Vagina (tissue), 2 donors: ENCODE measurements around the gene DTHD1. TPM values are rescaled to one million over a fixed set of nuclear protein-coding genes. Genes with fewer than 3 reads are reported as not detected.

Experiments used
- DNase-seq, 2 donors: peaks; one replicate each; pipeline ENCODE4 v3.0.0-alpha.2; 2017; ENCODE audit errors: extremely low spot score in 2 of 2
- H3K27ac ChIP-seq: fragments of 200-600 bp; sonication (generic); one replicate; pipeline ENCODE4 v1.5.1; 2019
- H3K27me3 ChIP-seq: fragments of 200-600 bp; sonication (generic); one replicate; pipeline ENCODE4 v1.5.1; 2019
- H3K36me3 ChIP-seq, 2 donors: fragments of 200-600 bp; sonication (generic); one replicate each; pipeline ENCODE4 v1.5.1; 2017 to 2019
- H3K4me1 ChIP-seq: fragments of 200-600 bp; sonication (generic); one replicate; pipeline ENCODE4 v1.5.1; 2019
- H3K4me3 ChIP-seq, 2 donors: fragments of 200-600 bp; sonication (generic); 1 replicate in 1 of 2; 2 replicates in 1 of 2; pipeline ENCODE4 v1.5.1; 2016 to 2019
- H3K9me3 ChIP-seq: fragments of 200-600 bp; sonication (generic); one replicate; pipeline ENCODE4 v1.5.1; 2019
- CTCF ChIP-seq, 3 experiments: fragments of 450-650 bp in 2 of 3; fragments of 200-600 bp in 1 of 3; sonication (generic) in 1 of 3; IDR thresholded peaks; one replicate each; pipeline ENCODE4 v1.5.1; 2017 to 2019; ENCODE audit warnings: antibody characterized with exemption in 3 of 3, mild to moderate bottlenecking in 2 of 3, moderate library complexity in 2 of 3
- POLR2A ChIP-seq, 2 donors: fragments of 450-650 bp; IDR thresholded peaks; one replicate each; pipeline ENCODE4 v1.6.1; 2017; ENCODE audit warnings: antibody characterized with exemption in 2 of 2, mild to moderate bottlenecking in 2 of 2, moderate library complexity in 2 of 2
- POLR2AphosphoS5 ChIP-seq, 2 donors: sonication (generic); formaldehyde crosslinking; IDR thresholded peaks; one replicate each; pipeline ENCODE4 v1.9.0; 2017; ENCODE audit warnings: antibody characterized with exemption in 2 of 2, mild to moderate bottlenecking in 2 of 2, low read depth in 1 of 2; ENCODE audit not compliant: insufficient read depth in 1 of 2
- intact Hi-C: fragments of 100-400 bp; cut with DNase I; formaldehyde crosslinking; loops from one replicate; pipeline ENCODE4 v1.15.1; 2023
- total RNA-seq: library from RNA; depleted of rRNA; stranded (reverse); fragments of >200 nt; gene quantifications from one replicate; pipeline ENCODE4 v1.2.3, GENCODE V29; 2016

Gene DTHD1
- total RNA-seq, 1 donor from 2014 or later, result 0.49 TPM

GRCh38 chr4:36282503-36283030 is 1.2 kb downstream of the DTHD1 start:
- Histone ChIP-seq H3K27me3 (no peaks in the 10 kb centered on the region), H3K27ac (no peak overlapping the region), H3K4me1 (peaks cover 7% of the 10 kb centered on the region), H3K4me3 (no peak overlapping the region), H3K36me3 (no peaks in the 10 kb centered on the region), H3K9me3 (no peaks in the 10 kb centered on the region)
- intact Hi-C loops, result no loop called here
- TF ChIP-seq POLR2A (IDR thresholded peaks at IDR 0.05) (no peak), POLR2AphosphoS5 (IDR thresholded peaks at IDR 0.05; ENCODE audit: insufficient read depth in 1 of 2, low read depth in 1 of 2) (no peak), CTCF (IDR thresholded peaks at IDR 0.05) (no peak)
- DNase-seq, result no peak

- H3K4me1 ChIP-seq, result peaks cover 7% of the 10 kb centered on the region
- no peak for TF ChIP-seq CTCF (IDR thresholded peaks at IDR 0.05)
- no peak for TF ChIP-seq POLR2A (IDR thresholded peaks at IDR 0.05)
- no peak for TF ChIP-seq POLR2AphosphoS5 (IDR thresholded peaks at IDR 0.05; ENCODE audit: insufficient read depth in 1 of 2, low read depth in 1 of 2)
- no peak overlapping the region for H3K4me3 ChIP-seq
- no peak overlapping the region for H3K27ac ChIP-seq
- intact Hi-C loops, result no loop called here
- no peaks in the 10 kb centered on the region for H3K9me3 ChIP-seq
- DNase-seq, result no peak
- no peaks in the 10 kb centered on the region for H3K36me3 ChIP-seq
- H3K27me3 ChIP-seq, result no peaks in the 10 kb centered on the region
Observed at GRCh38 chr4:36283912-36284465, 2.6 kb downstream of the DTHD1 start.

GRCh38 chr4:36285784-36286480 is 4.5 kb downstream of the DTHD1 start:
- TF ChIP-seq POLR2AphosphoS5 (IDR thresholded peaks at IDR 0.05; ENCODE audit: insufficient read depth in 1 of 2, low read depth in 1 of 2) (peak in 1 of 2 donors; percentile 85), CTCF (IDR thresholded peaks at IDR 0.05) (no peak)
- H3K9me3 ChIP-seq, result no peaks in the 10 kb centered on the region
- no peak for DNase-seq
- H3K36me3 ChIP-seq, result no peaks in the 10 kb centered on the region
- no peaks in the 10 kb centered on the region for H3K27me3 ChIP-seq
- H3K4me3 ChIP-seq, result no peak overlapping the region
- no peak overlapping the region for H3K27ac ChIP-seq
- intact Hi-C loops, result no loop called here
- no peaks in the 10 kb centered on the region for H3K4me1 ChIP-seq

GRCh38 chr4:36286481-36286871 is 5.1 kb downstream of the DTHD1 start:
- TF ChIP-seq CTCF (IDR thresholded peaks at IDR 0.05) (no peak), POLR2AphosphoS5 (IDR thresholded peaks at IDR 0.05; ENCODE audit: insufficient read depth in 1 of 2, low read depth in 1 of 2) (no peak), POLR2A (IDR thresholded peaks at IDR 0.05) (no peak)
- H3K27ac ChIP-seq, result no peak overlapping the region
- no peak overlapping the region for H3K4me3 ChIP-seq

More at GRCh38 chr4:36286481-36286871, 5.1 kb downstream of the DTHD1 start:
- Histone ChIP-seq H3K9me3 (no peaks in the 10 kb centered on the region), H3K36me3 (no peaks in the 10 kb centered on the region), H3K4me1 (no peaks in the 10 kb centered on the region), H3K27me3 (no peaks in the 10 kb centered on the region)
- no peak for DNase-seq
- intact Hi-C loops, result no loop called here
